HepG2 (cell line): Measurements from ENCODE around the gene C1QL4. TPM values are rescaled to one million over a fixed set of nuclear protein-coding genes. Genes with fewer than 3 reads are reported as not detected.
A peak's percentile ranks its signal among the peaks of the same experiment; 100 is the strongest.

ENCODE experiments used
- BRD4 ChIP-seq: sonication (generic); formaldehyde crosslinking; IDR thresholded peaks from 2 replicates; pipeline ENCODE4 v1.4.0; 2020; ENCODE audit warnings: missing genetic modification reagents
- CEBPG ChIP-seq: IDR thresholded peaks from 2 replicates; pipeline ENCODE4 v1.6.1; 2016
- EEA1 ChIP-seq: sonication (generic); formaldehyde crosslinking; IDR thresholded peaks from 2 replicates; pipeline ENCODE4 v1.5.1; 2020; ENCODE audit warnings: mild to moderate bottlenecking, missing genetic modification reagents, borderline replicate concordance
- ERF ChIP-seq: IDR thresholded peaks from 2 replicates; pipeline ENCODE4 v1.6.1; 2018; ENCODE audit warnings: missing biosample characterization, missing genetic modification reagents
- KDM5A ChIP-seq: fragments of 200-600 bp; sonication (generic); IDR thresholded peaks from 2 replicates; pipeline ENCODE4 v1.7.0; 2018; ENCODE audit warnings: antibody characterized with exemption, mild to moderate bottlenecking, low read length, borderline replicate concordance
- MAF1 ChIP-seq: sonication (generic); formaldehyde crosslinking; IDR thresholded peaks from 2 replicates; pipeline ENCODE4 v1.5.0; 2020; ENCODE audit warnings: missing genetic modification reagents, borderline replicate concordance
- MED1 ChIP-seq: sonication (generic); formaldehyde crosslinking; IDR thresholded peaks from 2 replicates; pipeline ENCODE4 v1.4.0; 2020; ENCODE audit warnings: missing genetic modification reagents
- NFKBIZ ChIP-seq: IDR thresholded peaks from 2 replicates; pipeline ENCODE4 v1.6.1; 2018; ENCODE audit warnings: missing genetic modification reagents, missing compliant biosample characterization
- POGZ ChIP-seq: sonication (generic); formaldehyde crosslinking; IDR thresholded peaks from 2 replicates; pipeline ENCODE4 v1.4.0; 2020; ENCODE audit warnings: mild to moderate bottlenecking, missing genetic modification reagents
- SOX5 ChIP-seq: IDR thresholded peaks from 2 replicates; pipeline ENCODE4 v1.6.1; 2016; ENCODE audit warnings: borderline replicate concordance
- ZBTB7A ChIP-seq: sonication (generic); formaldehyde crosslinking; IDR thresholded peaks from 2 replicates; pipeline ENCODE4 v1.8.0; 2022; ENCODE audit warnings: mild to moderate bottlenecking, missing genetic modification reagents
- ZBTB7B ChIP-seq: sonication (generic); formaldehyde crosslinking; IDR thresholded peaks from 2 replicates; pipeline ENCODE4 v1.4.0; 2020; ENCODE audit warnings: missing genetic modification reagents
- ZNF335 ChIP-seq: sonication (generic); formaldehyde crosslinking; IDR thresholded peaks from 2 replicates; pipeline ENCODE4 v1.4.0; 2020; ENCODE audit warnings: missing genetic modification reagents
- ZNF547 ChIP-seq: sonication (generic); formaldehyde crosslinking; IDR thresholded peaks from 2 replicates; pipeline ENCODE4 v1.5.1; 2020; ENCODE audit warnings: mild to moderate bottlenecking, missing genetic modification reagents
- ZNF839 ChIP-seq: sonication (generic); formaldehyde crosslinking; IDR thresholded peaks from 2 replicates; pipeline ENCODE4 v1.4.0; 2020; ENCODE audit warnings: missing genetic modification reagents, mild to moderate bottlenecking, borderline replicate concordance
- ZNF878 ChIP-seq: sonication (generic); formaldehyde crosslinking; IDR thresholded peaks from 2 replicates; pipeline ENCODE4 v1.8.1; 2023; ENCODE audit warnings: mild to moderate bottlenecking, missing genetic modification reagents, moderate library complexity
- polyA plus RNA-seq, 8 experiments: library from polyadenylated mRNA; depleted of rRNA in 3 of 8; stranded (reverse) in 7 of 8; unstranded in 1 of 8; fragments of >200 nt; fragmentation: Illumina TruSeq in 4 of 8; extraction: Trizol in 4 of 8; gene quantifications; 2 replicates each; pipeline versions ENCODE4 v1.2.1 to v1.2.3, GENCODE V29; 2011 to 2016; ENCODE audit warnings: low read depth in 4 of 8, missing spikeins in 1 of 8, mixed read lengths in 1 of 8; ENCODE audit not compliant: insufficient read depth in 1 of 8
- total RNA-seq, 5 experiments: library from RNA; depleted of rRNA; stranded (reverse); fragments of >200 nt; fragmentation: Illumina TruSeq; extraction: Trizol; gene quantifications; 2 replicates each; pipeline ENCODE4 v1.2.3, GENCODE V29; 2016; ENCODE audit warnings: low read depth in 1 of 5
- TF ChIP-seq, protein P1 (sequence below), 2 experiments: sonication (generic) in 1 of 2; formaldehyde crosslinking in 1 of 2; IDR thresholded peaks; 2 replicates each; pipeline versions ENCODE4 v1.4.0 to v1.6.1; 2018 to 2020; ENCODE audit warnings: missing genetic modification reagents in 2 of 2, borderline replicate concordance in 1 of 2, low read depth in 1 of 2, mild to moderate bottlenecking in 1 of 2, missing biosample characterization in 1 of 2
- TF ChIP-seq, protein P2 (sequence below): sonication (generic); formaldehyde crosslinking; IDR thresholded peaks from 2 replicates; pipeline ENCODE4 v1.4.0; 2020; ENCODE audit warnings: mild to moderate bottlenecking, missing genetic modification reagents
- TF ChIP-seq, protein P3 (sequence below): sonication (generic); formaldehyde crosslinking; conservative IDR thresholded peaks from 2 replicates; pipeline ENCODE4 v1.4.0; 2020; ENCODE audit warnings: missing genetic modification reagents
- TF ChIP-seq, protein P4 (sequence below): sonication (generic); formaldehyde crosslinking; IDR thresholded peaks from 2 replicates; pipeline ENCODE4 v1.4.0; 2020; ENCODE audit warnings: missing genetic modification reagents

C1QL4 gene
- total and polyA plus RNA-seq, 2 of the 13 experiments (the other 11 are each of a cell fraction or from before 2014, with no cell fraction given): 0.03 TPM; not detected in 1

DNA sequence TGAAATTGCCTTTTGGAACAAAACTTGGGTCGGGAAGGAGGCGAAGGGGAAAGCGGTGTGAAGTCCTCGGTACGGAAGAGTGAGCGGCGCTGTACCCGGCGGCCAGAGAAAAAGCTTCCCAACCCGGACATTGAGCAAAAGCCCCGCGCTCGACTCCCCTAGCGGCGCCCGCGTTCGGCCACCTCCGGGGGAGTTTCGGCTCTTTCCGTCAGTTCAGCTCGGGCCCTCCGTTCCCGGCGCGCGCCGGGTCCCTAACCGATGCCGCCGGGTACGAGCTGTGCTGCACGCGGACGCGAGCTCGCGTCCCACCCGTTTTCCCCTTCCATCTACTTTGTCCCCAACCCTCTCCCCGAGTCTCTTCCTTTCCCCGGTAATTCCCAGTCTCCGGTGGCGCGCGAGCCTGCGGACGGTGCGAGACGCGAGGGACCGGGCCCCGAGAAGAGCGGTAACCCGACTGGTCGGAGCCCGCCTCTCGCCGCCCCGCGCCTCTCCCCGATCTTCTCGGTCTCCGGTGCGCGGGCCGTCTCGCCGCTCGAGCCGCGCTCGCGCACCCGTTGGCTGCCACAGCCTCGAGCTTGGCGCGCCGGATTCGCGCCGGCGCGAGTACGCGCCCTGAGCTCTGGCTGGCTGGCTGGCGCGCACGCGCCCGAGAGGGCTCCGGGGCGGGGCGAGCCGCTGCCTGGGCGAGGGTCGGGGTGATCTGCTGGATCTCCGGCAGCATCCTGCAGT, 29.8 kb upstream of the C1QL4 start (continued):
- TF ChIP-seq, protein P1, sequence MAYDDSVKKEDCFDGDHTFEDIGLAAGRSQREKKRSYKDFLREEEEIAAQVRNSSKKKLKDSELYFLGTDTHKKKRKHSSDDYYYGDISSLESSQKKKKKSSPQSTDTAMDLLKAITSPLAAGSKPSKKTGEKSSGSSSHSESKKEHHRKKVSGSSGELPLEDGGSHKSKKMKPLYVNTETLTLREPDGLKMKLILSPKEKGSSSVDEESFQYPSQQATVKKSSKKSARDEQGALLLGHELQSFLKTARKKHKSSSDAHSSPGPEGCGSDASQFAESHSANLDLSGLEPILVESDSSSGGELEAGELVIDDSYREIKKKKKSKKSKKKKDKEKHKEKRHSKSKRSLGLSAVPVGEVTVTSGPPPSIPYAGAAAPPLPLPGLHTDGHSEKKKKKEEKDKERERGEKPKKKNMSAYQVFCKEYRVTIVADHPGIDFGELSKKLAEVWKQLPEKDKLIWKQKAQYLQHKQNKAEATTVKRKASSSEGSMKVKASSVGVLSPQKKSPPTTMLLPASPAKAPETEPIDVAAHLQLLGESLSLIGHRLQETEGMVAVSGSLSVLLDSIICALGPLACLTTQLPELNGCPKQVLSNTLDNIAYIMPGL (CRISPR knock-in tag; IDR thresholded peaks at IDR 0.05; ENCODE audit: borderline replicate concordance in 1 of 2, low read depth in 1 of 2): peak in 1 of 2 experiments; percentile 75; a peak in 2 of 4 replicates
- TF ChIP-seq EEA1 (CRISPR knock-in tag) (peak; percentile 73; the same call in 1 of the 2 replicates), ZBTB7B (CRISPR knock-in tag) (peak; percentile 27), MAF1 (CRISPR knock-in tag) (no peak; the same call in 1 of the 2 replicates), BRD4 (CRISPR knock-in tag) (peak; percentile 67), NFKBIZ (CRISPR knock-in tag) (0 out of 2 replicates have a peak, but pooled peaks have one; percentile 17), ZNF547 (peak; percentile 54; the same call in 1 of the 2 replicates), ZBTB7A (CRISPR knock-in tag) (no peak; the same call in 1 of the 2 replicates), ERF (CRISPR knock-in tag) (no peak), POGZ (CRISPR knock-in tag) (peak; percentile 32; the same call in 1 of the 2 replicates), KDM5A (peak; percentile 78; the same call in 1 of the 2 replicates), ZNF878 (peak; percentile 82; the same call in 1 of the 2 replicates), ZNF839 (CRISPR knock-in tag) (peak; percentile 94), MED1 (CRISPR knock-in tag) (0 out of 2 replicates have a peak, but pooled peaks have one; percentile 13), CEBPG (CRISPR knock-in tag) (0 out of 2 replicates have a peak, but pooled peaks have one; percentile 15), ZNF335 (CRISPR knock-in tag) (peak; percentile 54; the same call in 1 of the 2 replicates), SOX5 (CRISPR knock-in tag) (peak; percentile 9; the same call in 1 of the 2 replicates)
- TF ChIP-seq, protein P2, sequence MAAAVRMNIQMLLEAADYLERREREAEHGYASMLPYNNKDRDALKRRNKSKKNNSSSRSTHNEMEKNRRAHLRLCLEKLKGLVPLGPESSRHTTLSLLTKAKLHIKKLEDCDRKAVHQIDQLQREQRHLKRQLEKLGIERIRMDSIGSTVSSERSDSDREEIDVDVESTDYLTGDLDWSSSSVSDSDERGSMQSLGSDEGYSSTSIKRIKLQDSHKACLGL: peak; percentile 69
- TF ChIP-seq, protein P3, sequence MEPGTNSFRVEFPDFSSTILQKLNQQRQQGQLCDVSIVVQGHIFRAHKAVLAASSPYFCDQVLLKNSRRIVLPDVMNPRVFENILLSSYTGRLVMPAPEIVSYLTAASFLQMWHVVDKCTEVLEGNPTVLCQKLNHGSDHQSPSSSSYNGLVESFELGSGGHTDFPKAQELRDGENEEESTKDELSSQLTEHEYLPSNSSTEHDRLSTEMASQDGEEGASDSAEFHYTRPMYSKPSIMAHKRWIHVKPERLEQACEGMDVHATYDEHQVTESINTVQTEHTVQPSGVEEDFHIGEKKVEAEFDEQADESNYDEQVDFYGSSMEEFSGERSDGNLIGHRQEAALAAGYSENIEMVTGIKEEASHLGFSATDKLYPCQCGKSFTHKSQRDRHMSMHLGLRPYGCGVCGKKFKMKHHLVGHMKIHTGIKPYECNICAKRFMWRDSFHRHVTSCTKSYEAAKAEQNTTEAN (CRISPR knock-in tag): 0 out of 2 replicates have a peak, but pooled peaks have one; percentile 16
- TF ChIP-seq, protein P4, sequence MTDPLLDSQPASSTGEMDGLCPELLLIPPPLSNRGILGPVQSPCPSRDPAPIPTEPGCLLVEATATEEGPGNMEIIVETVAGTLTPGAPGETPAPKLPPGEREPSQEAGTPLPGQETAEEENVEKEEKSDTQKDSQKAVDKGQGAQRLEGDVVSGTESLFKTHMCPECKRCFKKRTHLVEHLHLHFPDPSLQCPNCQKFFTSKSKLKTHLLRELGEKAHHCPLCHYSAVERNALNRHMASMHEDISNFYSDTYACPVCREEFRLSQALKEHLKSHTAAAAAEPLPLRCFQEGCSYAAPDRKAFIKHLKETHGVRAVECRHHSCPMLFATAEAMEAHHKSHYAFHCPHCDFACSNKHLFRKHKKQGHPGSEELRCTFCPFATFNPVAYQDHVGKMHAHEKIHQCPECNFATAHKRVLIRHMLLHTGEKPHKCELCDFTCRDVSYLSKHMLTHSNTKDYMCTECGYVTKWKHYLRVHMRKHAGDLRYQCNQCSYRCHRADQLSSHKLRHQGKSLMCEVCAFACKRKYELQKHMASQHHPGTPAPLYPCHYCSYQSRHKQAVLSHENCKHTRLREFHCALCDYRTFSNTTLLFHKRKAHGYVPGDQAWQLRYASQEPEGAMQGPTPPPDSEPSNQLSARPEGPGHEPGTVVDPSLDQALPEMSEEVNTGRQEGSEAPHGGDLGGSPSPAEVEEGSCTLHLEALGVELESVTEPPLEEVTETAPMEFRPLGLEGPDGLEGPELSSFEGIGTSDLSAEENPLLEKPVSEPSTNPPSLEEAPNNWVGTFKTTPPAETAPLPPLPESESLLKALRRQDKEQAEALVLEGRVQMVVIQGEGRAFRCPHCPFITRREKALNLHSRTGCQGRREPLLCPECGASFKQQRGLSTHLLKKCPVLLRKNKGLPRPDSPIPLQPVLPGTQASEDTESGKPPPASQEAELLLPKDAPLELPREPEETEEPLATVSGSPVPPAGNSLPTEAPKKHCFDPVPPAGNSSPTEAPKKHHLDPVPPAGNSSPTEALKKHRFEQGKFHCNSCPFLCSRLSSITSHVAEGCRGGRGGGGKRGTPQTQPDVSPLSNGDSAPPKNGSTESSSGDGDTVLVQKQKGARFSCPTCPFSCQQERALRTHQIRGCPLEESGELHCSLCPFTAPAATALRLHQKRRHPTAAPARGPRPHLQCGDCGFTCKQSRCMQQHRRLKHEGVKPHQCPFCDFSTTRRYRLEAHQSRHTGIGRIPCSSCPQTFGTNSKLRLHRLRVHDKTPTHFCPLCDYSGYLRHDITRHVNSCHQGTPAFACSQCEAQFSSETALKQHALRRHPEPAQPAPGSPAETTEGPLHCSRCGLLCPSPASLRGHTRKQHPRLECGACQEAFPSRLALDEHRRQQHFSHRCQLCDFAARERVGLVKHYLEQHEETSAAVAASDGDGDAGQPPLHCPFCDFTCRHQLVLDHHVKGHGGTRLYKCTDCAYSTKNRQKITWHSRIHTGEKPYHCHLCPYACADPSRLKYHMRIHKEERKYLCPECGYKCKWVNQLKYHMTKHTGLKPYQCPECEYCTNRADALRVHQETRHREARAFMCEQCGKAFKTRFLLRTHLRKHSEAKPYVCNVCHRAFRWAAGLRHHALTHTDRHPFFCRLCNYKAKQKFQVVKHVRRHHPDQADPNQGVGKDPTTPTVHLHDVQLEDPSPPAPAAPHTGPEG (CRISPR knock-in tag): peak; percentile 39; the same call in 1 of the 2 replicates
